Ramos (cell line): ENCODE measurements around the gene LARP1.

ENCODE experiments used
- in situ Hi-C: fragments of 300-500 bp; cut with MboI; formaldehyde crosslinking; loops from one replicate; pipeline ENCODE4 v1.14.3; 2022; ENCODE audit warnings: low sequenced_read_pairs; ENCODE audit not compliant: unreplicated experiment

LARP1 gene

DNA sequence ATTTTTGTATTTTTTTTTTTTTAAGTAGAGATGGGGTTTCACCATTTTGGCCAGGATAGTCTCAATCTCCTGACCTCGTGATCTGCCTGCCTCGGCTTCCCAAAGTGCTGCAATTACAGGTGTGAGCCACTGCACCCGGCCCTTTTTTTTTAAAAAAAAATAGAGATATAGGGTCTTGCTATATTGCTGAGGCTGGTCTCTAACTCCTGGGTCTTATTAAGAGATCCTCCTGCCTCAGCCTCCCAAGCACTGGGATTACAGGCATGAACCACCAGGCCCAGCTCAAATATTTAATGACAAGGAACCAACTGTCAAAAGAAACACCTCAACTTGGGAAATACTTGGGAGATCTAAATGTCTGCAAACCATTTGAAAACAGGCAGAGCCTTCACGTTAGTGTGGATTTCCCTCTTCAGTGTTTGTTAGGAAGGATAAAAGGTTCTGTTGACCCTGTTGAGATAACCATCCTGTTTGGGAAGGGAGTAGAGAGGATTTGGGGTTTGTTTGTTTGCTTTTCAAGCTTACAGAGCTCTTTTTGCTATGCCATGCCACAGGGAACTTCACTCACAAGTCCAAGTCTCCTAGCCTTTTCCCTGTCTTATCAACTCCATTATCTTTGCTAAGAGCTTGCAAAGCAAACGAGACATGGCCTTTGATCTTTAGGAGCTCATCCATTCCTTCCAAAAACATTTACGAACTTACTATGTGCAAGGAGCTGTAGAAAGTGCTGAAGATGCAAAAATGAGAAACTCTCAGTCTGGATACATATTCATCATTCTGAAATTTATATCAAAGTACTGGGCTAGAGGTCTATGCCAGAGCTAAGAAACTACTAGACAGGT lies 87.7 kb downstream of the LARP1 start:
- in situ Hi-C loops: no loop called here

DNA sequence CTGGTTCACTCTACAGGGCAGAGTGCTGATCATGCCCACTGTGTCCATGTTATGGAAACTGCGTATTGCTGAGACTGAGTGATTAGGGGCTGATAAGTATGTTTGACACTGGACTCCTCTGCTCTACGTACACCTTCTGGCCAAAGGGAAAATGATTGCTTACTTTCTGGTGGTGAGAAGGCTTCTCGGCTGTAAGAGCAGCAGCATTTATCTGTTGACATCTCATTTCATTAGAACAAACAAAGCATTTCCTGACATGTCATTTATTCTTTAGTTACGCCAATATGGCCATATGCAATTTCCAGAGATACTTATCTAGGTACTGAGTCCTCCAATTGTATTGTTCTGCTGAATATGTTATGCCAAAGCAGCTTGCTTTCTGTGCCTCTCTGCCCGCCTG lies 89.6 kb downstream of the LARP1 start:
- in situ Hi-C loops: no loop called here

DNA sequence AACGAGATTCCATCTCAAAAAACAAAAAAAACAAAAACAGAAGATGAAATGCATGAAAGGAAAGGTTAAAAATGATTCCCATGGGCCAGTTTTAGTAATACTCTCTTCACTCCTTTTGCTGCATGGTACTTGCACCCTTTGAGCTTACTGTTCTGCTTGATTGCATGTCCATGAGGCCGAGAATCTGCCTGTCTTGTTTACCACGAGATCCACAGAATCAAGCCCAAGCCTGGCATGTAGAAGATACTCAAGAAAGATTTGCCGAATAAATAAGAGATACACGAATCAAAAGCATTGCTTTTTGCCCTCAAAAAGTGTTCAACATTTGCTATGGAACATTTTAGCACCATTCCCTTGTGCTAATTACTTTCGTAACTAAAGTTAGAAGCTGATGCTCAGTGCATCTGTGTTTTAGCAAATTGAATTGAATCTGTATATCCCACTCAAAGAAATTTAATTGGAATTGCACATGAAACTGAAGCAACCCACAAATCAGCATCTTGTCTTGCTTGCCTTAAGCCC lies 94.1 kb downstream of the LARP1 start:
- in situ Hi-C loops: no loop called here

GRCh38 chr5:154849791-154850201 lies 94.6 kb downstream of the LARP1 start:
- in situ Hi-C loops: loop anchor here (10.0 kb wide), 1 partner anchor 95 kb away; the partner anchor contains the start of gene LARP1

DNA sequence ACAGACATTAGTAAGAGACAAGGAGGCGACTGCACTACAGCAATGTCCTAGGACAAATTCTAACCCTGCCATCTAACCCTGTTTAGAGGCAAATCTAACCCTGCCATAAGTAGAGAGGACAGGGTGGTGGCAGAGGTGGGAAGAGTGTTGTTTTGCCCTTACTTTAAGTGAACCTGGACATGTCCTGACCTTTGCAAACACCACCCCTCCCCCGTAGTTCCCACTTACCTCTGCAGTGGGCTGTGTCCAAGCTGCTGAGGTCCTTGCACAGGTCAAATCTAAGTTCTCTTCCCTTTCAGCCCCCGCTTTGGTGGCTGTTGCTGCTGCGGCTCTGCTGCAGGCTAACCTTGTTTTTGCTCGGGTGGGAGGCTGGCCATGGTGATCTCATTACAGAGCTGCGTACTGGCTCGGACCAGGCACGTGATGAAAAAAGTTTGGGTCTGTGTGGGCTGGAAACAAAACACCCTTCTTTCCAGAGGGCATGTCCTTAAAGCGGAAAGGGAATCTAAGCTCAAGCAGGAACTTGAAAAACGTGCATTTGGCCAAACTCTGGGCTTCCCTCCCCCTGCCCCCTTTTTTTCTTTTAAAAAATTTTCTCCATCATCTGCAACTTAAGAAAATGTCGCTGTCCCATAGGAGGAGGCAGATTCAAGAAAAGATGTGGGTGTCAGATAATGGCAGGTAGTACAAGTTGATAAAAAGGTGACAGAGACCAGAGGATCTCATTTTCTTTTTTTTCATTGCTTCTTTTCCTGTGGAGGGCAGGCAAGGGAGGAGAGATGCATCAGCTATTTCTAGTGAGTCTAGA lies 95.3 kb downstream of the LARP1 start, which contains the start of gene FAXDC2:
FAXDC2 (minus strand) TSS at position 349 of the 808 bp plus-strand sequence. CDS start 12,425 bp downstream, outside the sequence.
- in situ Hi-C loops: loop anchor here (10.0 kb wide), 1 partner anchor 96 kb away; the partner anchor contains the start of gene LARP1

DNA sequence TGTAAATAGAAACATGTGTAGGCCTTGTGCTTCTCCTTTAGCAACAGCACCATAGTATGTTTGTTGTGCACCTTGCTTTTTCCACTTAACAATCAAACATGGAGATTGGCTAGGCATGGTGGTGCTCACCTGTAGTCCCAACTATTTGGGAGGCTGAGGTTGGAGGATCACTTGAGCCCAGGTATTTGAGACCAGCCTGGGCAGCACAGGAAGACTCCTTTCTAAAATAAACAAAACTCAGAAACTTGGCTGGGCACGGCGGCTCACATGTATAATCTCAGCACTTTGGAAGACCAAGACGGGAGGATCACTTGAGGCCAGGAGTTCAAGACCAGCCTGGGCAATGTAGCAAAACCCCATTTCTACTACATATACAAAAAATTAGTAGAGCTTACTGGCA lies 96.2 kb downstream of the LARP1 start:
- in situ Hi-C loops: loop anchor here (10.0 kb wide), 1 partner anchor 97 kb away; the partner anchor contains the start of gene LARP1

DNA sequence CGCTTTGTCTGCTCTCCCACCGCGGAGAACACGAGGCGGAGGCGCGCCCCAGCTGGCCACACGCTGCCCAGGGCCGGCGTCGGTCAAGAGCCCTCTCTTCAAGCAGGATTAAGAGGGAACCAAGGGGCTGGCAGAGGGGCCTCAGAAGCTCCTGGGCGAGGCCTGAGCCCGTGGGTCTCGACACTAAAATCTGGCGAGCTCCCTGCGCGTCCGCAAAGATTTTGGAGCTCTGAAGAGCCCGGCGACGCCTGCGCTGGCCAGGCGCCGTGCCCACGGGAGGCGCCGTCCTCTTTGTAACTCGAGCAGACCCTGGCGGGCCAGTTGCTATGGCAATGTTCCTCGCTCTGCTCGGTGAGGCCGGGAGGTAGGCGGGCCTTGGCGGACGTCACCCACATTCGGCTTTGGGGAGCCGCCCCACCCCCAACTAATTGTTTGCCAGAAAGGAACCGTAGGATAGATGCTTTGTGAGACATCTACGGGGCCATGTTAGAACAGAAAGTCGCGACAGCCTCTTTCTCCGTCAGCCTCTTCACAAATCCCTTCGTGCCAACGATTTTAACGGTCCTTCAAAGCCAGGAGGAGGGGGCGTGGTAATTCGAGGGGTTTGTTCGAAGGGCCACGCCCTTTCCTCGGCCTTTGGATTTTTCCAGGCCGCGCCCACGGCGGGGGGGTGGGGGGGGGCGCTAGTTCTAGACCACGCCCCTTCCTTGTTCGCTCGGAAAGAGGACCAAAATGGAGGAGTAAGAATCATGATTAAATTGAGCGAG lies 102.5 kb downstream of the LARP1 start:
- in situ Hi-C loops: loop anchor here (10.0 kb wide), 1 partner anchor 103 kb away; the partner anchor contains the start of gene LARP1

GRCh38 chr5:154858297-154858971 lies 103.3 kb downstream of the LARP1 start, which contains the start of gene CNOT8:
Gene CNOT8 (plus strand): TSS chr5:154858627. CDS start chr5:154863279, 4,652 bp downstream.
- in situ Hi-C loops: loop anchor here (10.0 kb wide), 1 partner anchor 104 kb away; the partner anchor contains the start of gene LARP1

- in situ Hi-C loops: loop anchor here (10.0 kb wide), 1 partner anchor 104 kb away; the partner anchor contains the start of gene LARP1
Measured at GRCh38 chr5:154858972-154859871, 104.0 kb downstream of the LARP1 start.

GRCh38 chr5:154860123-154860522 lies 104.9 kb downstream of the LARP1 start:
- in situ Hi-C loops: no loop called here

DNA sequence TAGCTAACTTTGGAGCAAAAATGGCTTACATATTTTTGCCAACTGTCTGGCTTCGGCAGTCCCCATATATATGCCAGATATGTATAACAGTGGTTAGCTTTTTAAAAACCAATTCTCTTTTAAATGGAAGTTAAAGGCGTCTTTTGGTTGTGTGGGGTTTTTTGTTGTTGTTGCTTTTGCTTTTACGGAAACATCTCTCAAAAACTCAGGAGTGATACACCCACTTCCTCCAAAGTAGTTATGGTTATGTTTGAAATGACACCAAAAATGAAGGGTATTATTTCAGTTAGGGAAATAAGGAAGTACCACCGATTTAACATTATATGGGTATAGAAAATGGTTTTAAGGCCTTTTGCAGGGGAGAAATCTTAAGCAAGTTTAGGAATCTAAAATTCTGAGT lies 105.6 kb downstream of the LARP1 start:
- in situ Hi-C loops: no loop called here

DNA sequence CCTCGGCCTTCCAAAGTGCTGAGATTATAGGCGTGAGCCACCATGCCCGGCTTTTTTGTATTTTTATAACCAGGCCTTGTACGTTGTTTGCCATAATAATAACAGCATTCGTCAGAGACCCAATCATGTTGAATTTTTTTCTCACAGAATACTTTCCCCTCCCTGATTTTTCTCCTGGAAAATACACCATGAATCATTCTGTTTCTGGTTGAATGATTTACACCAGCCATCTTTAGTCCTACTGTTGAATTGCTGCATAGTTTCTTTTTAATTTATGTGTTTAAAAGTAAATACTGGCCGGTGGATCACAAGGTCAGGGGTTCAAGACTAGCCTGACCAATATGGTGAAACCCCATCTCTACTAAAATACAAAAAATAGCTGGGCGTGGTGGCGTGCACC lies 106.8 kb downstream of the LARP1 start:
- in situ Hi-C loops: no loop called here

GRCh38 chr5:154862766-154863165 lies 107.6 kb downstream of the LARP1 start:
- in situ Hi-C loops: no loop called here

DNA sequence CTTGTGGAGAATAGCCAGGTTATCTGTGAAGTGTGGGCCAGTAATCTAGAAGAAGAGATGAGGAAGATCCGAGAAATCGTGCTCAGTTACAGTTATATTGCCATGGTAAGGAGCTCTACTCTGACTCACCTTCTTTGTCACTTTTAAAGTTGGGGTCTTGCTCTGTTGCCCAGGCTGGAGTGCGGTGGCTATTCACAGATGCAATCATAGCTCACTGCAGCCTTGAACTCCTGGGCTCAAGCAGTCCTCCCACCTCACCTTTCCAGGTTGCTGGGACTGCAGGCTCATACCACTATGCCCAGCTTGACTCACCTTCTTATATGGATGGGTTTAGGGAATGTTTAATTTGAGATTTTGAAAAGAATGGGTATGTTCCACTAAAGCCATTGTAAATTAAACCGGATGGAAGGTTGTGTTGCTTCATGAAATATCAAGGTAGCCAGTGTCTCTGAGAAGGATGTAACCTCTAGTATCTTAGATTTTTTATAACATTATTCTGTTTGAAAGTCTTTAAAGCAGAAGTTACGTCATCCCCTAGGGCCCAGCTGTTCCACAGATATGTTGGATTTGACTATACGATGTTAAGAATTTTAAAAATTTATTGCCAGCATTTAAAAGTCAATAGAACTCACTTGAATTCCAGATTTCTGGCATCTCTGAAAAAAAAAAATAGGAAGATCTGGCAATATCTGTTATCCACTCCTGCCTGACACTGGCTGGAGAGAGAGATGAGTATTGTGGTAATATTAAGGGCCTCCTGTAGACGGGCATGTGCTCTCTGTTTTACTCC lies 108.3 kb downstream of the LARP1 start:
- in situ Hi-C loops: no loop called here

DNA sequence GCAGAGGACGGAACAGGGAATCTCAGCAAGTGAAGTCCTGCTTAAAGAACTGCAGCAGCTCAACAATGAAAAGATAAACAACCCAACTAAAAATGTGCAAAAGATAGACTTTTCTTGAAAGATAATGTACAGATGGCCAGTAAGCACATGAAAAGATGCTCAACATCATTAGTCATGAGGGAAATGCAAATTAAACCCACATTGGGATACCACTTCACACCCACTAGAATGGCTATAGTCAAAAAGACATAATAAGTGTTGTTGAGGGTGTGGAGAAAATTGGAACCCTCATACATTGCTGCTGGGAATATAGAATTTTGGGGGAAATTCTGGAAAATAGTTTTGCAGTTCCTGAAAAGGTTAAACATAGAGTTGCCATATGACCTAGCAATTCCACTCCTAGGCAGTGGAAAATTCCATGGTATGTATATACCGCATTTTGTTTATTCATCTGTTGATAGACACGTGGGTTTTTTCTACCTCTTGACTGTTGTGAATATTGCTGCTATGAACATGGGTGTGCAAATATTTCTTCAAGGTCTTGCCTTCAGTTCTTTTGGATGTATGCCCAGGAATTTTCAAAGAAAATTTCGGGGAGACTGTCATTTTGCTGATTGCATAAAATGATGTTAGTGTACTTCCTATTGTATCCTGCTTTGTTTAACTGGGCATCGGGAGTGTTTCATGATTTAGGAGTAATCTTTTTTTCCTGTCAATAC lies 110.4 kb downstream of the LARP1 start:
- in situ Hi-C loops: no loop called here

DNA sequence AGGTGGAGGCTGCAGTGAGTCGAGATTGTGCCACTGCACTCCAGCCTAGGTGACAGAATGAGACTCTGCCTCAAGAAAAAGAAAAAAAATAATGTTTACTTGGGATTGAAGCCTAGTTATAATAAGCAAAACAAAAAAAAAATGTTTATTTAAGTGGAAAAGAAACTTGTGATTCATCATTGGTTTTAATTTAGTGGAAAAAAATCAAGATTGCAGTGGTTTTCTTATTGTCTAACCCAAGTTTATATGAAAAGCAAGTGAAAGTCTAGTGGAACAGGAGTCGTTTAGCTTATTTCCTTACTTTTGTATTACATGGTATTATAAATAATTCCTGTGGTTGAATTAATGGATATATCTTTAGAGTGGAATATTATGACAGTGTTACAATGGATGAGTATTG lies 111.7 kb downstream of the LARP1 start:
- in situ Hi-C loops: no loop called here
